ENCODE data around the gene TSPAN31. TPM values are rescaled to one million over a fixed set of nuclear protein-coding genes. Genes with fewer than 3 reads are reported as not detected.

TSPAN31 gene
- total RNA-seq, 1 experiment from 2014 or later: 20.3 TPM

DNA sequence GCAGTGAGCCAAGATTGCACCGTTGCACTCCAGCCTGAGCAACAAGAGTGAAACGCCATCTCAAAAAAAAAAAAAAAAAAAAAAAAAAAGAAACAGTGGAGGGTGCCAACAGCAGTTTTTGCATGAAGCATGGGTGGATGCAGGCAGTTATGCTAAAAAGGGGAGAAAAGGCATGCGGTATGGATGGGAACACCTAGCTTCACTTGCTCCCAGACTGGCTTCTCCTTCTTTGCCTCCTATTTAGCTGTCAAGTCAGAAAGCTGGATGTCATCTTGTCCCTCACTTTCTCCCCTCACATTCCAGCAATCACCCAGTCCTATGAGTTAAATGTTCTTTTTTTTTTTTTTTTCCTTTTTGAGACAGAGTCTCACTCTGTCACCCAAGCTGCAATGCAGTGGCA, 30.2 kb downstream of the TSPAN31 start:
- H3K4me1 ChIP-seq (ENCODE audit: insufficient read depth, low read length): peaks cover 11% of the 10 kb centered on the region
- no peak overlapping the region for H3K9ac ChIP-seq (ENCODE audit: low read length)
- ChIA-PET CTCF (no interaction called here), POLR2A (ENCODE audit: unreplicated experiment) (no interaction called here)
- H3K36me3 ChIP-seq (ENCODE audit: low read depth, low read length): peaks cover 6% of the 10 kb centered on the region; the same call in 1 of the 2 replicates
- H3K9me2 ChIP-seq (replicated peaks; ENCODE audit: low read length): no peaks in the 10 kb centered on the region
- H4K20me1 ChIP-seq (ENCODE audit: low read length): no peaks in the 10 kb centered on the region
- H2AFZ ChIP-seq (ENCODE audit: low read length): no peak overlapping the region
- H3K4me2 ChIP-seq (ENCODE audit: low read length): no peak overlapping the region
- intact Hi-C loops (cut with micrococcal nuclease): no loop called here
- H3K79me2 ChIP-seq (ENCODE audit: low read length): peaks cover 28% of the 10 kb centered on the region
- no TSS peak for BruUV-seq (replicated peaks)
- H3K27ac ChIP-seq (ENCODE audit: low read length): no peak overlapping the region
- no peak overlapping the region for H3K4me3 ChIP-seq (ENCODE audit: low read length)
- no peak for ATAC-seq
- H3K9me3 ChIP-seq (ENCODE audit: low read length): no peaks in the 10 kb centered on the region
- H3K27me3 ChIP-seq (ENCODE audit: low read length): no peaks in the 10 kb centered on the region
- no peak for DNase-seq
- TF ChIP-seq EZH2 (IDR thresholded peaks at IDR 0.05; ENCODE audit: low read length, unreplicated experiment): no peak
- TF ChIP-seq, protein P1, sequence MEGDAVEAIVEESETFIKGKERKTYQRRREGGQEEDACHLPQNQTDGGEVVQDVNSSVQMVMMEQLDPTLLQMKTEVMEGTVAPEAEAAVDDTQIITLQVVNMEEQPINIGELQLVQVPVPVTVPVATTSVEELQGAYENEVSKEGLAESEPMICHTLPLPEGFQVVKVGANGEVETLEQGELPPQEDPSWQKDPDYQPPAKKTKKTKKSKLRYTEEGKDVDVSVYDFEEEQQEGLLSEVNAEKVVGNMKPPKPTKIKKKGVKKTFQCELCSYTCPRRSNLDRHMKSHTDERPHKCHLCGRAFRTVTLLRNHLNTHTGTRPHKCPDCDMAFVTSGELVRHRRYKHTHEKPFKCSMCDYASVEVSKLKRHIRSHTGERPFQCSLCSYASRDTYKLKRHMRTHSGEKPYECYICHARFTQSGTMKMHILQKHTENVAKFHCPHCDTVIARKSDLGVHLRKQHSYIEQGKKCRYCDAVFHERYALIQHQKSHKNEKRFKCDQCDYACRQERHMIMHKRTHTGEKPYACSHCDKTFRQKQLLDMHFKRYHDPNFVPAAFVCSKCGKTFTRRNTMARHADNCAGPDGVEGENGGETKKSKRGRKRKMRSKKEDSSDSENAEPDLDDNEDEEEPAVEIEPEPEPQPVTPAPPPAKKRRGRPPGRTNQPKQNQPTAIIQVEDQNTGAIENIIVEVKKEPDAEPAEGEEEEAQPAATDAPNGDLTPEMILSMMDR (conservative IDR thresholded peaks at IDR 0.05; ENCODE audit: low read depth, low read length): no peak
- no peak for TF ChIP-seq EZH2phosphoT487 (IDR thresholded peaks at IDR 0.05; ENCODE audit: borderline replicate concordance, low read length)
- H3F3A ChIP-seq (ENCODE audit: low read length, unreplicated experiment): no peaks in the 10 kb centered on the region

DNA sequence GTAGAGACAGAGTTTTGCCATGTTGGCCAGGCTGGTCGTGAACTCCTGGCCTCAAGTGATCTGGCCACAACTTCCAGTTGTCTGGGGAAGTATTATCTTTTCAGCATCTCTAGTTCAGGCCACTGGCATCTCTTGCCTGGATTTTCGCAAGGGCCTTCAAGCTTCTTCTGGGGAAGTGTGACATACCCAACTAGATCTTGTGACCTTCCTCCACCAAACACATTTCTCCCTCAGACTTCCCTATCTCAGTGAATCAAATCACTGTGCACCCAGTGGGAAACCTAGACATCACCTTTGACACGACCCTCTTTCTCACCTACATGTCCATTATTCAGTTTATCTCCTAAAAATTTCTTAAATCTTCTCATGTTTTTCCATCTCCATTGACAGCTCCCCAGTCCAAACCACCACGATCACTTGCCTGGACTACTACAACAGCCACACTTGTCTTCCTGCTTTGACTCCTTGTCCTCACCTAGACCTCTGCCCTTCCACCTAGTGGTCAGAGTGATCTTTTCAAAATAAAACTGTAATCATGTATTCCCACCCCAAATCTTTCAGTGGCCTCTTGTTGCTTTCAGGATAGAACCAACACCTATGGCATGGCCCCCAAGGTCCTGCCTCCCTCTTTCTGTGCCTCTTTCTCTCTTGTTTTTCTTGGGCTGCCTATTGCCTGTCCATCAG, 30.9 kb downstream of the TSPAN31 start:
- Histone ChIP-seq H3K9ac (ENCODE audit: low read length) (no peak overlapping the region), H3K27me3 (ENCODE audit: low read length) (no peaks in the 10 kb centered on the region), H3F3A (ENCODE audit: low read length, unreplicated experiment) (no peaks in the 10 kb centered on the region), H2AFZ (ENCODE audit: low read length) (no peak overlapping the region), H3K4me1 (ENCODE audit: insufficient read depth, low read length) (peaks cover 9% of the 10 kb centered on the region), H3K27ac (ENCODE audit: low read length) (no peak overlapping the region), H3K79me2 (ENCODE audit: low read length) (peaks cover 23% of the 10 kb centered on the region), H3K36me3 (ENCODE audit: low read depth, low read length) (peaks cover 1% of the 10 kb centered on the region; the same call in 1 of the 2 replicates), H3K4me3 (ENCODE audit: low read length) (no peak overlapping the region), H3K9me2 (replicated peaks; ENCODE audit: low read length) (no peaks in the 10 kb centered on the region), H4K20me1 (ENCODE audit: low read length) (no peaks in the 10 kb centered on the region), H3K4me2 (ENCODE audit: low read length) (no peak overlapping the region), H3K9me3 (ENCODE audit: low read length) (no peaks in the 10 kb centered on the region)
- no TSS peak for BruUV-seq (replicated peaks)
- DNase-seq: no peak
- ChIA-PET POLR2A (ENCODE audit: unreplicated experiment) (no interaction called here), CTCF (no interaction called here)
- TF ChIP-seq, protein P1 (conservative IDR thresholded peaks at IDR 0.05; ENCODE audit: low read depth, low read length): peak; percentile 15; the same call in 1 of the 2 replicates
- TF ChIP-seq EZH2 (IDR thresholded peaks at IDR 0.05; ENCODE audit: low read length, unreplicated experiment): no peak
- TF ChIP-seq EZH2phosphoT487 (IDR thresholded peaks at IDR 0.05; ENCODE audit: borderline replicate concordance, low read length): no peak
- intact Hi-C loops (cut with micrococcal nuclease): no loop called here
- no peak for ATAC-seq

DNA sequence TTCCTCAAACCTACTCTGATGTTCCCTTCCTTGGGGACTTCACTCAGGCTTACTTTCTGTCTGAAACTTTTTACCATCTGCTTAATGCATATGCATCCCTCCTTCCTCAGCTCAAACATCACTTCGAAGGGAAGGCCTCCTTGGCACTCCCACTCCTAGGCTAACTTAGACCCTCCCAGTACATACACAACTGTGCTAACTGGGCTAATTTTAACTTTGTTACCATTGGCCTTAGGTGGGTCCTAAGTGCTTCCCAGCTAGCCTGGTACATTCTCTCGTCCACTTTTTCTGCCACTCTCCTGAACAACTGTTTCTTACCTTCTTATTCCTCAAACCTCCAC, 31.4 kb downstream of the TSPAN31 start:
- H4K20me1 ChIP-seq (ENCODE audit: low read length): no peaks in the 10 kb centered on the region
- no peaks in the 10 kb centered on the region for H3K27me3 ChIP-seq (ENCODE audit: low read length)
- peaks cover 18% of the 10 kb centered on the region for H3K79me2 ChIP-seq (ENCODE audit: low read length)
- ATAC-seq (no peak), DNase-seq (no peak)
- intact Hi-C loops (cut with micrococcal nuclease): no loop called here
- TF ChIP-seq EZH2phosphoT487 (IDR thresholded peaks at IDR 0.05; ENCODE audit: borderline replicate concordance, low read length) (no peak), EZH2 (IDR thresholded peaks at IDR 0.05; ENCODE audit: low read length, unreplicated experiment) (no peak)
- TF ChIP-seq, protein P1 (conservative IDR thresholded peaks at IDR 0.05; ENCODE audit: low read depth, low read length): no peak
- peaks cover 5% of the 10 kb centered on the region; the same call in 1 of the 2 replicates for H3K4me1 ChIP-seq (ENCODE audit: insufficient read depth, low read length)
- H3K9ac ChIP-seq (ENCODE audit: low read length): no peak overlapping the region
- H3K4me2 ChIP-seq (ENCODE audit: low read length): no peak overlapping the region
- CTCF ChIA-PET: no interaction called here
- no peaks in the 10 kb centered on the region for H3F3A ChIP-seq (ENCODE audit: low read length, unreplicated experiment)
- no TSS peak for BruUV-seq (replicated peaks)
- H3K27ac ChIP-seq (ENCODE audit: low read length): no peak overlapping the region
- H3K36me3 ChIP-seq (ENCODE audit: low read depth, low read length): no peaks in the 10 kb centered on the region
- H3K4me3 ChIP-seq (ENCODE audit: low read length): no peak overlapping the region
- no peaks in the 10 kb centered on the region for H3K9me3 ChIP-seq (ENCODE audit: low read length)
- H3K9me2 ChIP-seq (replicated peaks; ENCODE audit: low read length): no peaks in the 10 kb centered on the region
- H2AFZ ChIP-seq (ENCODE audit: low read length): no peak overlapping the region
- POLR2A ChIA-PET (ENCODE audit: unreplicated experiment): no interaction called here

All from PC-3 (cell line).